Liver (tissue), 9 donors: ENCODE data around the gene PTGES. TPM values are rescaled to one million over a fixed set of nuclear protein-coding genes. Genes with fewer than 3 reads are reported as not detected.

ENCODE experiments used
- DNase-seq: peaks from one replicate; pipeline ENCODE4 v3.0.0-alpha.2; 2017; ENCODE audit warnings: low spot score
- H3K27ac ChIP-seq, 2 donors: one replicate each; pipeline ENCODE4 v1.7.0; 2013; ENCODE audit warnings: inconsistent platforms in 2 of 2, low read length in 2 of 2, control low read depth in 1 of 2, low read depth in 1 of 2, mild to moderate bottlenecking in 1 of 2
- H3K27me3 ChIP-seq, 4 donors: one replicate each; pipeline versions ENCODE4 v1.6.1 to v1.7.0; 2013; ENCODE audit warnings: low read length in 3 of 4, inconsistent platforms in 1 of 4, mild to moderate bottlenecking in 1 of 4, moderate library complexity in 1 of 4; ENCODE audit not compliant: control insufficient read depth in 4 of 4, insufficient read depth in 4 of 4
- H3K36me3 ChIP-seq, 4 donors: one replicate each; pipeline versions ENCODE4 v1.6.1 to v1.7.0; 2013; ENCODE audit warnings: low read length in 3 of 4, mild to moderate bottlenecking in 3 of 4, low read depth in 1 of 4, moderate library complexity in 1 of 4; ENCODE audit not compliant: control insufficient read depth in 4 of 4, insufficient read depth in 3 of 4
- H3K4me1 ChIP-seq, 4 donors: one replicate each; pipeline versions ENCODE4 v1.6.1 to v1.7.0; 2013; ENCODE audit warnings: low read length in 3 of 4, mild to moderate bottlenecking in 3 of 4, moderate library complexity in 1 of 4; ENCODE audit not compliant: control insufficient read depth in 4 of 4, insufficient read depth in 4 of 4
- H3K4me3 ChIP-seq, 3 donors: one replicate each; pipeline versions ENCODE4 v1.6.1 to v1.7.0; 2013; ENCODE audit warnings: low read length in 3 of 3, control low read depth in 1 of 3, low read depth in 1 of 3, mild to moderate bottlenecking in 1 of 3
- H3K9ac ChIP-seq, 2 donors: one replicate each; pipeline ENCODE4 v1.7.0; 2013; ENCODE audit warnings: low read length in 2 of 2, mild to moderate bottlenecking in 2 of 2, moderate library complexity in 2 of 2, control low read depth in 1 of 2, low read depth in 1 of 2
- H3K9me3 ChIP-seq, 4 donors: one replicate each; pipeline versions ENCODE4 v1.6.1 to v1.7.0; 2013; ENCODE audit warnings: low read length in 3 of 4; ENCODE audit not compliant: control insufficient read depth in 4 of 4
- FOXA1 ChIP-seq: IDR thresholded peaks from 2 replicates; pipeline ENCODE4 v1.6.1; 2016; ENCODE audit warnings: antibody characterized with exemption
- FOXA2 ChIP-seq: IDR thresholded peaks from 2 replicates; pipeline ENCODE4 v1.6.1; 2016; ENCODE audit warnings: antibody characterized with exemption
- GABPA ChIP-seq, 2 donors: IDR thresholded peaks in 1 of 2; conservative IDR thresholded peaks in 1 of 2; 2 replicates each; pipeline ENCODE4 v1.6.1; 2016; ENCODE audit warnings: antibody characterized with exemption in 2 of 2, mild to moderate bottlenecking in 1 of 2, moderate library complexity in 1 of 2
- HNF4A ChIP-seq, 2 donors: conservative IDR thresholded peaks; 2 replicates each; pipeline ENCODE4 v1.6.1; 2016; ENCODE audit warnings: antibody characterized with exemption in 2 of 2, mild to moderate bottlenecking in 2 of 2
- HNF4G ChIP-seq: IDR thresholded peaks from 2 replicates; pipeline ENCODE4 v1.6.1; 2016; ENCODE audit warnings: antibody characterized with exemption
- JUND ChIP-seq, 2 donors: IDR thresholded peaks; 2 replicates each; pipeline ENCODE4 v1.6.1; 2016; ENCODE audit warnings: antibody characterized with exemption in 2 of 2
- RAD21 ChIP-seq, 2 donors: IDR thresholded peaks; 2 replicates each; pipeline ENCODE4 v1.6.1; 2016; ENCODE audit warnings: antibody characterized with exemption in 2 of 2, mild to moderate bottlenecking in 2 of 2
- RXRA ChIP-seq, 2 donors: IDR thresholded peaks; 2 replicates each; pipeline ENCODE4 v1.6.1; 2017 to 2018; ENCODE audit warnings: antibody characterized with exemption in 2 of 2, mild to moderate bottlenecking in 1 of 2
- SP1 ChIP-seq: IDR thresholded peaks from 2 replicates; pipeline ENCODE4 v1.6.1; 2018; ENCODE audit warnings: antibody characterized with exemption, mild to moderate bottlenecking
- TAF1 ChIP-seq: conservative IDR thresholded peaks from 2 replicates; pipeline ENCODE4 v1.6.1; 2016; ENCODE audit warnings: antibody characterized with exemption, mild to moderate bottlenecking
- YY1 ChIP-seq: IDR thresholded peaks from 2 replicates; pipeline ENCODE4 v1.6.1; 2016; ENCODE audit warnings: antibody characterized with exemption, mild to moderate bottlenecking
- WGBS: extraction: QIAGEN DNeasy Blood & Tissue Kit; methylation state at CpG from one replicate; pipeline ENCODE4 v1.1.7; 2013; 5-methylcytosine and 5-hydroxymethylcytosine counted together
- polyA plus RNA-seq, 2 donors: library from polyadenylated mRNA; stranded (reverse) in 1 of 2; unstranded in 1 of 2; fragments of 200-250 nt in 1 of 2; fragments of >200 nt in 1 of 2; fragmentation: Nextera tagmentation in 1 of 2; extraction: Ambion mirVana in 1 of 2; gene quantifications; one replicate each; pipeline versions ENCODE4 v1.2.1 to v1.2.3, GENCODE V29; 2013 to 2015
- total RNA-seq, 2 donors: library from RNA; depleted of rRNA; stranded (reverse); fragments of >200 nt; gene quantifications; one replicate each; pipeline ENCODE4 v1.2.3, GENCODE V29; 2014
- TF ChIP-seq, protein P1 (sequence below): IDR thresholded peaks from 2 replicates; pipeline ENCODE4 v1.6.1; 2016; ENCODE audit warnings: antibody characterized with exemption, mild to moderate bottlenecking
- TF ChIP-seq, protein P2 (sequence below): IDR thresholded peaks from 2 replicates; pipeline ENCODE4 v1.6.1; 2016; ENCODE audit warnings: antibody characterized with exemption
- TF ChIP-seq, protein P3 (sequence below): fragments of 150-350 bp; IDR thresholded peaks from 2 replicates; pipeline ENCODE4 v1.5.1; 2017; ENCODE audit warnings: improper control_type of control experiment, low read depth, low read length; ENCODE audit not compliant: missing input control
- donor health status: healthy.
- donor health status: healthy.
- donor health status: healthy.
- donor health status: healthy.
- donor health status: healthy.

The PTGES gene
- total and polyA plus RNA-seq, 4 donors = 0.07 to 0.47 (median 0.17) TPM; not detected in 1

DNA sequence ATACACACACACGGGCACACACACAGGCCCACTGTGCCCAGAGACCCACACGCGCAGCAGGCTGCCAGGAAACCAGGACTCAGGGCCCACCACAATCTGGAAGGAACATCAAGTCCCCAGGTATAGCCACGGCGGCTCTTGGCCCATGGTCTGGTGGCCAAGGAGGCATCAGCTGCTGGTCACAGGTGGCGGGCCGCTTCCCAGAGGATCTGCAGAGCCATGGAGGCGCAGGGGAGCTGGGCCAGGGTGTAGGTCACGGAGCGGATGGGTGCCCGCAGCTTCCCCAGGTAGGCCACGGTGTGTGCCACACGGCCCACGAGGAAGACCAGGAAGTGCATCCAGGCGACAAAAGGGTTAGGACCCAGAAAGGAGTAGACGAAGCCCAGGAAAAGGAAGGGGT is 13.4 kb downstream of the PTGES start:
- Histone ChIP-seq H3K4me3 (no peak overlapping the region), H3K4me1 (peaks cover 0 to 6% (median 2%) of the 10 kb centered on the region in 4 donors), H3K27ac (no peak overlapping the region), H3K27me3 (no peaks in the 10 kb centered on the region), H3K36me3 (no peaks in the 10 kb centered on the region), H3K9me3 (no peaks in the 10 kb centered on the region), H3K9ac (no peak overlapping the region)
- no peak for TF ChIP-seq GABPA (IDR thresholded peaks at IDR 0.05 in 1 of 2, conservative IDR thresholded peaks at IDR 0.05 in 1 of 2)
- TF ChIP-seq HNF4G = no peak
- TF ChIP-seq, protein P1, sequence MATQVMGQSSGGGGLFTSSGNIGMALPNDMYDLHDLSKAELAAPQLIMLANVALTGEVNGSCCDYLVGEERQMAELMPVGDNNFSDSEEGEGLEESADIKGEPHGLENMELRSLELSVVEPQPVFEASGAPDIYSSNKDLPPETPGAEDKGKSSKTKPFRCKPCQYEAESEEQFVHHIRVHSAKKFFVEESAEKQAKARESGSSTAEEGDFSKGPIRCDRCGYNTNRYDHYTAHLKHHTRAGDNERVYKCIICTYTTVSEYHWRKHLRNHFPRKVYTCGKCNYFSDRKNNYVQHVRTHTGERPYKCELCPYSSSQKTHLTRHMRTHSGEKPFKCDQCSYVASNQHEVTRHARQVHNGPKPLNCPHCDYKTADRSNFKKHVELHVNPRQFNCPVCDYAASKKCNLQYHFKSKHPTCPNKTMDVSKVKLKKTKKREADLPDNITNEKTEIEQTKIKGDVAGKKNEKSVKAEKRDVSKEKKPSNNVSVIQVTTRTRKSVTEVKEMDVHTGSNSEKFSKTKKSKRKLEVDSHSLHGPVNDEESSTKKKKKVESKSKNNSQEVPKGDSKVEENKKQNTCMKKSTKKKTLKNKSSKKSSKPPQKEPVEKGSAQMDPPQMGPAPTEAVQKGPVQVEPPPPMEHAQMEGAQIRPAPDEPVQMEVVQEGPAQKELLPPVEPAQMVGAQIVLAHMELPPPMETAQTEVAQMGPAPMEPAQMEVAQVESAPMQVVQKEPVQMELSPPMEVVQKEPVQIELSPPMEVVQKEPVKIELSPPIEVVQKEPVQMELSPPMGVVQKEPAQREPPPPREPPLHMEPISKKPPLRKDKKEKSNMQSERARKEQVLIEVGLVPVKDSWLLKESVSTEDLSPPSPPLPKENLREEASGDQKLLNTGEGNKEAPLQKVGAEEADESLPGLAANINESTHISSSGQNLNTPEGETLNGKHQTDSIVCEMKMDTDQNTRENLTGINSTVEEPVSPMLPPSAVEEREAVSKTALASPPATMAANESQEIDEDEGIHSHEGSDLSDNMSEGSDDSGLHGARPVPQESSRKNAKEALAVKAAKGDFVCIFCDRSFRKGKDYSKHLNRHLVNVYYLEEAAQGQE = no peak
- no peak for TF ChIP-seq FOXA2
- TF ChIP-seq, protein P2, sequence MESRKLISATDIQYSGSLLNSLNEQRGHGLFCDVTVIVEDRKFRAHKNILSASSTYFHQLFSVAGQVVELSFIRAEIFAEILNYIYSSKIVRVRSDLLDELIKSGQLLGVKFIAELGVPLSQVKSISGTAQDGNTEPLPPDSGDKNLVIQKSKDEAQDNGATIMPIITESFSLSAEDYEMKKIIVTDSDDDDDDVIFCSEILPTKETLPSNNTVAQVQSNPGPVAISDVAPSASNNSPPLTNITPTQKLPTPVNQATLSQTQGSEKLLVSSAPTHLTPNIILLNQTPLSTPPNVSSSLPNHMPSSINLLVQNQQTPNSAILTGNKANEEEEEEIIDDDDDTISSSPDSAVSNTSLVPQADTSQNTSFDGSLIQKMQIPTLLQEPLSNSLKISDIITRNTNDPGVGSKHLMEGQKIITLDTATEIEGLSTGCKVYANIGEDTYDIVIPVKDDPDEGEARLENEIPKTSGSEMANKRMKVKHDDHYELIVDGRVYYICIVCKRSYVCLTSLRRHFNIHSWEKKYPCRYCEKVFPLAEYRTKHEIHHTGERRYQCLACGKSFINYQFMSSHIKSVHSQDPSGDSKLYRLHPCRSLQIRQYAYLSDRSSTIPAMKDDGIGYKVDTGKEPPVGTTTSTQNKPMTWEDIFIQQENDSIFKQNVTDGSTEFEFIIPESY = no peak
- TF ChIP-seq SP1 = no peak
- no peak for TF ChIP-seq YY1
- TF ChIP-seq TAF1 = no peak
- TF ChIP-seq RXRA (IDR thresholded peaks at IDR 0.05) = no peak
- no peak for TF ChIP-seq HNF4A (conservative IDR thresholded peaks at IDR 0.05)
- 94% methylated on average over 16 of the region's 16 CpGs for WGBS
- DNase-seq = no peak

DNA sequence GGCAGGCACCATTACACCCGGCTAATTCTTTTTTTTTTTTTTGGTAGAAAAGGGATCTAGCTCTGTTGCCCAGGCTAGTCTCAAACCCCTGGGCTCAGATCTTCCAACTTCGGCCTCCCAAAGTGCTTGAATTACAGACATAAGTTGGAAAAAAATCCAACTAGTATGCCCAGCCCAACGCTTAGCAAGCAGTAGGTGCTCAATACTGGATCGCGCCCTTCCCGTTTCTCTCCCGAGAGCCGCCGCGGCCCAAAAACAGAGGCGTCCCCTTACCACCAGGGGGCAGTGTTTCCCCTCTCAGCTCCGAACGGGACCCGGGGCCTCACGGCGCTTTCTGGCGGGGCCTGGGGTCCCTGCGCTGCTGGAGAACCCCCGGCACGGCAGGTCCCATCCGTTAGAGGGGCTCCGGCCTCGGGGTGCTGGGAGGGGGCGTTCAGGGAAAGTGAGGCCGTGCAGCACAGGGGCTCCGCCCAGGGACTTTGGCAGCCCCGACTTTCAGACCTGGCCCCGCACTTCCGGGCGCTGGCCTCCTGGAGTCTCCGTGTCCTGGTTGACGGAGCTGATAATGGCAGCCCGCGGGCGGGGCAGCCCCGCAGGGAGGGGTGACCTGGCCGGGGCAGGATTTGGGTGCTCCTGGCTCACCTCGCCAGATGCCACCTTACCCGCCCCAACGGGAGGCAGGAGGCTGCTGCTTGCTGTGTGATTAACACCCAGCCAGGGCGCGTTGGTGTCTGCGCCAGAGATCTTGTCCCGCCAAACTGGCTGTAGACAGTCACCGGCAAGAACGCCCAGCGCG is 15.2 kb downstream of the PTGES start:
- no peaks in the 10 kb centered on the region for H3K9me3 ChIP-seq
- 4% methylated on average over 48 of the region's 48 CpGs for WGBS
- no peak overlapping the region for H3K27ac ChIP-seq
- H3K36me3 ChIP-seq = no peaks in the 10 kb centered on the region
- TF ChIP-seq, protein P3, sequence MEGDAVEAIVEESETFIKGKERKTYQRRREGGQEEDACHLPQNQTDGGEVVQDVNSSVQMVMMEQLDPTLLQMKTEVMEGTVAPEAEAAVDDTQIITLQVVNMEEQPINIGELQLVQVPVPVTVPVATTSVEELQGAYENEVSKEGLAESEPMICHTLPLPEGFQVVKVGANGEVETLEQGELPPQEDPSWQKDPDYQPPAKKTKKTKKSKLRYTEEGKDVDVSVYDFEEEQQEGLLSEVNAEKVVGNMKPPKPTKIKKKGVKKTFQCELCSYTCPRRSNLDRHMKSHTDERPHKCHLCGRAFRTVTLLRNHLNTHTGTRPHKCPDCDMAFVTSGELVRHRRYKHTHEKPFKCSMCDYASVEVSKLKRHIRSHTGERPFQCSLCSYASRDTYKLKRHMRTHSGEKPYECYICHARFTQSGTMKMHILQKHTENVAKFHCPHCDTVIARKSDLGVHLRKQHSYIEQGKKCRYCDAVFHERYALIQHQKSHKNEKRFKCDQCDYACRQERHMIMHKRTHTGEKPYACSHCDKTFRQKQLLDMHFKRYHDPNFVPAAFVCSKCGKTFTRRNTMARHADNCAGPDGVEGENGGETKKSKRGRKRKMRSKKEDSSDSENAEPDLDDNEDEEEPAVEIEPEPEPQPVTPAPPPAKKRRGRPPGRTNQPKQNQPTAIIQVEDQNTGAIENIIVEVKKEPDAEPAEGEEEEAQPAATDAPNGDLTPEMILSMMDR = peak; percentile 92
- TF ChIP-seq TAF1 (no peak), HNF4G (no peak), JUND (IDR thresholded peaks at IDR 0.05) (no peak), GABPA (IDR thresholded peaks at IDR 0.05 in 1 of 2, conservative IDR thresholded peaks at IDR 0.05 in 1 of 2) (peak in 1 of 2 donors; percentile 33), SP1 (no peak), RAD21 (IDR thresholded peaks at IDR 0.05) (peak; percentile 79 to 85), FOXA1 (no peak), RXRA (IDR thresholded peaks at IDR 0.05) (peak in 1 of 2 donors; percentile 14), YY1 (peak; percentile 74), FOXA2 (no peak)
- H3K9ac ChIP-seq = peak overlapping the region in 1 of 2 donors; percentile 84
- peak overlapping the region; percentile 42 to 61 (median 55) for H3K4me3 ChIP-seq
- H3K4me1 ChIP-seq = peaks cover 0 to 6% (median 2%) of the 10 kb centered on the region in 4 donors
- DNase-seq = peak; percentile 92
- no peaks in the 10 kb centered on the region for H3K27me3 ChIP-seq
